Fibroblast of villous mesenchyme (primary cell): Measurements from ENCODE around the gene SPATA12. TPM values are rescaled to one million over a fixed set of nuclear protein-coding genes. Genes with fewer than 3 reads are reported as not detected.
A peak's percentile ranks its signal among the peaks of the same experiment; 100 is the strongest.
"Not testable (repeated sequence)": the region's sequence is repeated elsewhere in the genome, so short reads cannot be mapped to it uniquely, and the experiment has no call there.

ENCODE experiments used
- DNase-seq: peaks from one replicate; pipeline ENCODE4 v3.0.0-alpha.2; 2010; ENCODE audit warnings: low read depth
- H3K4me3 ChIP-seq: 2 replicates; pipeline ENCODE4 v1.5.1; 2011; ENCODE audit warnings: low read depth, mild to moderate bottlenecking, low read length
- CTCF ChIP-seq: IDR thresholded peaks from 2 replicates; pipeline ENCODE4 v1.5.1; 2012; ENCODE audit warnings: low read depth, mild to moderate bottlenecking, low read length; ENCODE audit not compliant: insufficient read depth
- total RNA-seq: library from RNA; depleted of rRNA; stranded (reverse); fragments of >200 nt; gene quantifications from 2 replicates; pipeline ENCODE4 v1.2.3, GENCODE V29; 2012

Gene SPATA12
- total RNA-seq, 1 donor, result not detected

GRCh38 chr3:57078635-57079473 is 18.4 kb downstream of the SPATA12 start:
- DNase-seq, result no peak
- peak overlapping the region; percentile 70 for H3K4me3 ChIP-seq
- TF ChIP-seq CTCF, result no peak

- peak overlapping the region; percentile 70 for H3K4me3 ChIP-seq
- TF ChIP-seq CTCF, result no peak
- no peak for DNase-seq
These were observed 19.0 kb downstream of the SPATA12 start for GRCh38 chr3:57079474-57079831.

GRCh38 chr3:57080171-57080570 is 19.7 kb downstream of the SPATA12 start:
- no peak for DNase-seq
- no peak for TF ChIP-seq CTCF
- no peak overlapping the region for H3K4me3 ChIP-seq

- H3K4me3 ChIP-seq, result no peak overlapping the region
- TF ChIP-seq CTCF, result no peak
- DNase-seq, result no peak
These were observed 20.7 kb downstream of the SPATA12 start for GRCh38 chr3:57081173-57081572.

- no peak overlapping the region for H3K4me3 ChIP-seq
- TF ChIP-seq CTCF, result no peak
- no peak for DNase-seq
These were observed 22.0 kb downstream of the SPATA12 start for GRCh38 chr3:57082481-57082880.

GRCh38 chr3:57083266-57083995 is 23.0 kb downstream of the SPATA12 start:
- not testable (repeated sequence) for H3K4me3 ChIP-seq, DNase-seq

GRCh38 chr3:57085211-57085610 is 24.7 kb downstream of the SPATA12 start:
- TF ChIP-seq CTCF, result no peak
- H3K4me3 ChIP-seq, result no peak overlapping the region

More at GRCh38 chr3:57085211-57085610, 24.7 kb downstream of the SPATA12 start:
- no peak for DNase-seq
